Neural crest cell (in vitro differentiated cells): Measurements from ENCODE around the gene EFCAB8. TPM values are rescaled to one million over a fixed set of nuclear protein-coding genes. Genes with fewer than 3 reads are reported as not detected.

Source experiments
- DNase-seq: peaks from one replicate; pipeline ENCODE4 v3.0.0; 2021; ENCODE audit warnings: low read depth, mixed read lengths, low spot score
- H3K27ac Mint-ChIP-seq: one replicate; pipeline ENCODE4 v1.8.0; 2021; ENCODE audit warnings: mild to moderate bottlenecking, mixed read lengths; ENCODE audit not compliant: unreplicated experiment
- H3K27me3 Mint-ChIP-seq: 2 replicates; pipeline ENCODE4 v1.8.0; 2021; ENCODE audit warnings: low read depth, mild to moderate bottlenecking, mixed read lengths
- H3K36me3 Mint-ChIP-seq: 2 replicates; pipeline ENCODE4 v1.8.0; 2021; ENCODE audit warnings: low read depth, mild to moderate bottlenecking, mixed read lengths
- H3K4me1 Mint-ChIP-seq: 2 replicates; pipeline ENCODE4 v1.8.0; 2021; ENCODE audit warnings: mixed read lengths
- H3K4me3 Mint-ChIP-seq: one replicate; pipeline ENCODE4 v1.8.0; 2021; ENCODE audit warnings: mild to moderate bottlenecking, mixed read lengths
- H3K9me3 Mint-ChIP-seq: 2 replicates; pipeline ENCODE4 v1.8.0; 2021; ENCODE audit warnings: mixed read lengths
- total RNA-seq: library from RNA; stranded (reverse); gene quantifications from 2 replicates; pipeline ENCODE4 v1.2.1, GENCODE V29; 2021
- TF ChIP-seq, protein P1 (sequence below): fragments of 200-600 bp; sonication (generic); conservative IDR thresholded peaks from 2 replicates; pipeline ENCODE4 v1.5.0; 2021; ENCODE audit warnings: antibody characterized with exemption, mild to moderate bottlenecking

EFCAB8 gene
- total RNA-seq, 1 donor from 2014 or later, result 0.26 TPM

DNA sequence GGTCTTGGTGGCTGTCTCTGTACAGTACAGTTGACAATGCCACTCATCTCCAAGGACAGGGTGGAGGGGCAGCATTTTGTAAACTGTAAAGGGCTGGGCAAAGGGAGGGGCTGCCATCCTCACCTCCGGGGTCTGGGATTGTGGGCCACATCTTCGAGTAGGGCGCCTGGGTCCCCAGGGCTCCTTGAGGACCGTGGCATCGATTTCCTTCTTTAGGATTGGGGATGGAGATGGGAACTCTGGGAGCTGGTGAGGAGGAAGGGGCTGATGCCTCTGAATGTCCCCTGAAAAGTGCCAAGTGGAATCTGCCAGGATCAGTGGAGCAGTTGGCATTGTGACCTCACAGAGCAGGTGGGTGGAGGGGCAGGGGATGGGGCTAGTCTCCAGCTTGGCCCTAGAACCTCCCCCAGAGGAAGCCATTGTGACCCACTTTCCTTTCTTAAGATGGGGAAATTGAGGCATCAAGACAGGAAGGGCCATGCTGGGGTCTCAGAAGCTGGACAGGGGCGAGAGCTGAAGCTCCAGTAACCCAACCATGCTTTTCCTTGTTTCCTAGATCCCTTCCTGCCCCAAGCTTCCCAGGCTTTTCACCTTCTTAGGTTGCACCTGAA lies 145.5 kb downstream of the EFCAB8 start, which contains the start of gene SUN5:
SUN5 (minus strand) TSS at position 293 of the 611 bp plus-strand sequence; CDS start at position 200, 93 bp downstream.
- Mint-ChIP-seq H3K4me1 (peaks cover 7% of the 10 kb centered on the region), H3K36me3 (no peaks in the 10 kb centered on the region), H3K27me3 (no peaks in the 10 kb centered on the region), H3K4me3 (no peak within 1 kb of the TSS), H3K9me3 (peaks cover 3% of the 10 kb centered on the region), H3K27ac (no peak within 1 kb of the TSS)
- TF ChIP-seq, protein P1, sequence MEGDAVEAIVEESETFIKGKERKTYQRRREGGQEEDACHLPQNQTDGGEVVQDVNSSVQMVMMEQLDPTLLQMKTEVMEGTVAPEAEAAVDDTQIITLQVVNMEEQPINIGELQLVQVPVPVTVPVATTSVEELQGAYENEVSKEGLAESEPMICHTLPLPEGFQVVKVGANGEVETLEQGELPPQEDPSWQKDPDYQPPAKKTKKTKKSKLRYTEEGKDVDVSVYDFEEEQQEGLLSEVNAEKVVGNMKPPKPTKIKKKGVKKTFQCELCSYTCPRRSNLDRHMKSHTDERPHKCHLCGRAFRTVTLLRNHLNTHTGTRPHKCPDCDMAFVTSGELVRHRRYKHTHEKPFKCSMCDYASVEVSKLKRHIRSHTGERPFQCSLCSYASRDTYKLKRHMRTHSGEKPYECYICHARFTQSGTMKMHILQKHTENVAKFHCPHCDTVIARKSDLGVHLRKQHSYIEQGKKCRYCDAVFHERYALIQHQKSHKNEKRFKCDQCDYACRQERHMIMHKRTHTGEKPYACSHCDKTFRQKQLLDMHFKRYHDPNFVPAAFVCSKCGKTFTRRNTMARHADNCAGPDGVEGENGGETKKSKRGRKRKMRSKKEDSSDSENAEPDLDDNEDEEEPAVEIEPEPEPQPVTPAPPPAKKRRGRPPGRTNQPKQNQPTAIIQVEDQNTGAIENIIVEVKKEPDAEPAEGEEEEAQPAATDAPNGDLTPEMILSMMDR, result no peak
- DNase-seq, result no peak

- H3K27me3 Mint-ChIP-seq, result no peaks in the 10 kb centered on the region
- no peaks in the 10 kb centered on the region for H3K36me3 Mint-ChIP-seq
- TF ChIP-seq, protein P1, result peak; percentile 75
- H3K4me1 Mint-ChIP-seq, result peaks cover 16% of the 10 kb centered on the region
- H3K4me3 Mint-ChIP-seq, result no peak overlapping the region
- no peak overlapping the region for H3K27ac Mint-ChIP-seq
- DNase-seq, result peak; percentile 40
- peaks cover 3% of the 10 kb centered on the region for H3K9me3 Mint-ChIP-seq
These were observed 146.4 kb downstream of the EFCAB8 start for GRCh38 chr20:33005132-33005566.

DNA sequence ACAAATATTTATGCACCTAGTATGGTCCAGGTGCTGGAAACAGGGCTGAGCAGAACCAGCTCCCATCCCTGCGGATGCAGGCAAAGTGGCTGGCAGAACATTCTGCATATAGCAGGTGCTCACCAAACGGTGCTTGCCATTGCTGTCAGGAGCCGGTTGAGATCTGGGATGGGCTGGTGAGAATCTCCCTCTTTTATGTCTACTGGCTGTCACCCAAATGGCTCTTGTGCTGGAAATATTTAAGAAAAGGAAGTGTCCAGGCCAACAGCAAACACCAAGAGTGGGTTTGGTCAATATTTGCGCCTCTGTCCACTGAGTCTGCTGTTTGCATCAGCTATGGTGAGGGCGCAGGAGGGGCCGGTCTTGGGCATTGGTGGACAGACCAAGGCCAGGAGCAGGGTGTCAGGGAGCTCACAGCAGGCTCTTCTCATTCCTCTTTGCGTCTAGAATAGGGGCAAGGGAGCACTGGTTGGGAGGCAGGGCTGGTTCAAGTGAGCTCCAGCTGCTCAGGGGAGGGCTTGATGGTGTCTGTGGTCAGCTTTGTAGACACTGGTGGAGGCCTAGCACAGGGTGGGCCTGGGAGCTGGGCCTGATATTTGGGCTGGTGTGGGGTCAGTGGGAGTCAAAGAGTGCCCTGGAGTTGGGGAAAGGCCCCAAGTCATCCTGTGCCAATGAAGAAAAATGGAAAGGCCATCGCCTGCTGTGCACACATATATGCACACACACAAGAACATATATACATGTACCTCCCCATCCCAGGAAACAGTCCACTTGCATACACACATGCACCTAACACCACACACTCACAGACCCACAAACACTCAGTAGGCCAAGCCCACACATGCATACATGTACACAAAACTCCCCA lies 147.4 kb downstream of the EFCAB8 start:
- Mint-ChIP-seq H3K36me3 (no peaks in the 10 kb centered on the region), H3K4me3 (no peak overlapping the region), H3K4me1 (peaks cover 19% of the 10 kb centered on the region), H3K27ac (no peak overlapping the region), H3K27me3 (no peaks in the 10 kb centered on the region), H3K9me3 (peaks cover 3% of the 10 kb centered on the region)
- DNase-seq, result no peak
- TF ChIP-seq, protein P1, result no peak

GRCh38 chr20:33006776-33007375 lies 148.2 kb downstream of the EFCAB8 start:
- no peaks in the 10 kb centered on the region for H3K27me3 Mint-ChIP-seq
- H3K4me1 Mint-ChIP-seq, result peaks cover 20% of the 10 kb centered on the region
- H3K4me3 Mint-ChIP-seq, result no peak overlapping the region
- no peaks in the 10 kb centered on the region for H3K36me3 Mint-ChIP-seq
- TF ChIP-seq, protein P1, result no peak
- H3K27ac Mint-ChIP-seq, result no peak overlapping the region
- DNase-seq, result no peak
- H3K9me3 Mint-ChIP-seq, result peaks cover 3% of the 10 kb centered on the region

DNA sequence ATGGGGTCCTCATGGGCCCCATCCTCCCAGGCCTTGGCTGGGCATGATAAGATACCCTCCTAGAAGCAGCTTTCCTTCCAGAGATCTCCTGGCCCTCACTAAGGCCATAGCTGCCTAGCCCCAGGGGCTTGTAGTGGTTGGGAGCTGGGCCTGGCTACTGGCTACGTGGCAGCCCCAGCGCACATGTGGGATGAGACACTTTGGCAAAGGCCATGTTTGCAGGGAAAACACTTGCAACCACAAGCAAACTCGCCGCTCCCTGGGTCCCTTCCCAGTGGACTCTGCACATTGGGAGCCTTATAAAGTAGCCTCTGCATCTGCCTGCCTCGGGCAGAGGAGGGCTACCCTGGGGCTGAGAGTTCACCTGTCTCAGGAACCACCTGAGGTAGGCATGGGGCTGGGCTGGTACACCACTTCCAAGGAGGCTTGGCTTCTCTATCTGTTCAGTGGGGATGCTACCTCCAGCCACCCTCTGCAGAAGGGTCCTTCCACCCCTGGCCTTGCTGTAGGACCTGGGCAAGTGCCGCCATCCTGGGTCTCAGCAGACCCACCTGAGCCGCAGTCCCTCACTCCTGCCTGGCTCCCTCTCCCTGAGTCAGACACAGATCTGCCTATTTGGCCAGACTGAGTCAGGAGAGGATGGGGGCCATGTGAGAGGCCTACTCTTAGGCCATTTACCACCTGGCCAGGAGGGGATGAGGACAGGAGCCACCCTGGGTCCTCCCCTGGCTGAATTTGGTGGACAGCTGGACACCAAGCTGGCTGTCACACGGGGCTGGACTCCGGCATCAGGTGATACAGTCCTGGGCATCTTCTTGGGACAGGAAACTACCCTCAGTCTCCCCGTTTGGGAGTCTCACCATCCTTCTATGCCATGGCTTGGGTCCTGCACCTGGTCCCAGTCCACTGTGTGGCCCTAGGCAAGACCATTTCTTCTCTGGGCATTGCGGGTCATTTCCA lies 148.9 kb downstream of the EFCAB8 start, which contains the start of gene BPIFB2:
BPIFB2 (plus strand) TSS at position 329 of the 960 bp plus-strand sequence. CDS start 871 bp downstream, outside the sequence.
- H3K4me3 Mint-ChIP-seq, result no peak within 1 kb of the TSS
- DNase-seq, result no peak
- peaks cover 24% of the 10 kb centered on the region for H3K4me1 Mint-ChIP-seq
- H3K36me3 Mint-ChIP-seq, result no peaks in the 10 kb centered on the region
- H3K9me3 Mint-ChIP-seq, result peaks cover 3% of the 10 kb centered on the region
- TF ChIP-seq, protein P1, result no peak
- H3K27me3 Mint-ChIP-seq, result no peaks in the 10 kb centered on the region
- H3K27ac Mint-ChIP-seq, result peak within 1 kb of the TSS; percentile 59
